Measurements from ENCODE around the gene MYO15B.

MYO15B gene

DNA sequence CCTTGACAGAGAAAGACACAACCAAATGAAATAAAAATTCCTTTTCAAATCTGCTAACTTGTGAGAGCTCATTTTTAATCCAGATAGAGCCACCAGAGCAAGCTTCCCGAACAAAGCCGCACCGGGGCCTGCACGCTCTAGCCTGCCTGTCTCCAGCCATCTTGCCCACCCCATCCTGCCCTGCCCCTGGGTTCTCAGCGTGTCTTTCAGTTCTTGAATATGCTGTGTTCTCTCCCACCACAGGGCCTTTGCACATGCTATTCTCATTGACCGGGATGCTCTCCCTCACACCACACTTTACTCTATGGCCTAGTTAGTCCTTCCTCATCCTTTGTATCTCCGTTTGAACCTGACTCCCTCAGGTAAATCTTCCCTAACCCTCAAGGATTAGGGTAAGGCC, 60.3 kb downstream of the MYO15B start:
- Histone ChIP-seq H3K36me3 (replicated peaks; ENCODE audit: insufficient read depth, low read length) (no peaks in the 10 kb centered on the region; the same call in 1 of the 2 replicates), H3F3A (ENCODE audit: insufficient read depth, low read length) (peaks cover 27% of the 10 kb centered on the region), H3K9ac (ENCODE audit: low read length) (no peak overlapping the region), H3K4me2 (ENCODE audit: low read depth, low read length) (no peak overlapping the region), H4K20me1 (ENCODE audit: insufficient read depth, low read length) (no peaks in the 10 kb centered on the region), H3K79me2 (ENCODE audit: low read length) (peaks cover 9% of the 10 kb centered on the region; the same call in 1 of the 2 replicates), H3K27me3 (replicated peaks; ENCODE audit: insufficient read depth, low read length) (no peaks in the 10 kb centered on the region), H3K9me2 (replicated peaks; ENCODE audit: insufficient read depth, low read length) (no peaks in the 10 kb centered on the region), H3K4me3 (ENCODE audit: low read length) (no peak overlapping the region), H2AFZ (ENCODE audit: low read length) (no peak overlapping the region), H3K27ac (ENCODE audit: low read length) (no peak overlapping the region), H3K4me1 (ENCODE audit: low read length) (peaks cover 33% of the 10 kb centered on the region), H3K9me3 (replicated peaks; ENCODE audit: insufficient read depth, low read length) (no peaks in the 10 kb centered on the region)
- no peak for DNase-seq
- TF ChIP-seq, protein P1, sequence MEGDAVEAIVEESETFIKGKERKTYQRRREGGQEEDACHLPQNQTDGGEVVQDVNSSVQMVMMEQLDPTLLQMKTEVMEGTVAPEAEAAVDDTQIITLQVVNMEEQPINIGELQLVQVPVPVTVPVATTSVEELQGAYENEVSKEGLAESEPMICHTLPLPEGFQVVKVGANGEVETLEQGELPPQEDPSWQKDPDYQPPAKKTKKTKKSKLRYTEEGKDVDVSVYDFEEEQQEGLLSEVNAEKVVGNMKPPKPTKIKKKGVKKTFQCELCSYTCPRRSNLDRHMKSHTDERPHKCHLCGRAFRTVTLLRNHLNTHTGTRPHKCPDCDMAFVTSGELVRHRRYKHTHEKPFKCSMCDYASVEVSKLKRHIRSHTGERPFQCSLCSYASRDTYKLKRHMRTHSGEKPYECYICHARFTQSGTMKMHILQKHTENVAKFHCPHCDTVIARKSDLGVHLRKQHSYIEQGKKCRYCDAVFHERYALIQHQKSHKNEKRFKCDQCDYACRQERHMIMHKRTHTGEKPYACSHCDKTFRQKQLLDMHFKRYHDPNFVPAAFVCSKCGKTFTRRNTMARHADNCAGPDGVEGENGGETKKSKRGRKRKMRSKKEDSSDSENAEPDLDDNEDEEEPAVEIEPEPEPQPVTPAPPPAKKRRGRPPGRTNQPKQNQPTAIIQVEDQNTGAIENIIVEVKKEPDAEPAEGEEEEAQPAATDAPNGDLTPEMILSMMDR (IDR thresholded peaks at IDR 0.05; ENCODE audit: low read length), result no peak
- no peak for TF ChIP-seq EZH2phosphoT487 (IDR thresholded peaks at IDR 0.05; ENCODE audit: low read length)
- no peak for TF ChIP-seq EZH2 (optimal IDR thresholded peaks at IDR 0.05; ENCODE audit: low read depth, low read length)

DNA sequence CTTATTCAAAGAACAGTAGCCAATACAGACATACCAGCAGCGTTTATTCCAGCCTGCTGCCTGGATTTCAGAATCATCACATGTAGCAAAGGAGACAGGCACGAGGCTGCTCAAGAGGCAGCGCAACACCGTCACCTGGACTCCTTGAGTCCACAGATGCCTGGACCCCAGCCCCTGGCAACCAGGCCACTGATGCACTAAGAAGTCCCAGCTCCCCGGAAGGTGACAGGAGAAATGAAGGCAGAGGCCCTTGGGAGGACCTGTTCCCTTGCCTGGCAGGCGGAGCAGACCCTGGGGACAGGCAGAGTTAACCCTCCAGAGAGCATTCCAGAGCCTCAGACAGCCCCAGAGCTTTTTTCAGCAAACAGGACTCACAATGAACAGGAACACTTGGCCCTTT, 62.1 kb downstream of the MYO15B start:
- Histone ChIP-seq H3K27me3 (replicated peaks; ENCODE audit: insufficient read depth, low read length) (no peaks in the 10 kb centered on the region), H2AFZ (ENCODE audit: low read length) (no peak overlapping the region), H3K9ac (ENCODE audit: low read length) (no peak overlapping the region), H3K27ac (ENCODE audit: low read length) (no peak overlapping the region), H4K20me1 (ENCODE audit: insufficient read depth, low read length) (no peaks in the 10 kb centered on the region), H3K36me3 (replicated peaks; ENCODE audit: insufficient read depth, low read length) (no peaks in the 10 kb centered on the region; the same call in 1 of the 2 replicates), H3K4me1 (ENCODE audit: low read length) (peaks cover 19% of the 10 kb centered on the region), H3F3A (ENCODE audit: insufficient read depth, low read length) (peaks cover 22% of the 10 kb centered on the region), H3K4me3 (ENCODE audit: low read length) (no peak overlapping the region), H3K9me2 (replicated peaks; ENCODE audit: insufficient read depth, low read length) (no peaks in the 10 kb centered on the region), H3K4me2 (ENCODE audit: low read depth, low read length) (no peak overlapping the region), H3K79me2 (ENCODE audit: low read length) (no peaks in the 10 kb centered on the region), H3K9me3 (replicated peaks; ENCODE audit: insufficient read depth, low read length) (no peaks in the 10 kb centered on the region)
- DNase-seq, result no peak
- TF ChIP-seq, protein P1 (IDR thresholded peaks at IDR 0.05; ENCODE audit: low read length), result no peak
- TF ChIP-seq EZH2 (optimal IDR thresholded peaks at IDR 0.05; ENCODE audit: low read depth, low read length), result no peak
- TF ChIP-seq EZH2phosphoT487 (IDR thresholded peaks at IDR 0.05; ENCODE audit: low read length), result no peak

DNA sequence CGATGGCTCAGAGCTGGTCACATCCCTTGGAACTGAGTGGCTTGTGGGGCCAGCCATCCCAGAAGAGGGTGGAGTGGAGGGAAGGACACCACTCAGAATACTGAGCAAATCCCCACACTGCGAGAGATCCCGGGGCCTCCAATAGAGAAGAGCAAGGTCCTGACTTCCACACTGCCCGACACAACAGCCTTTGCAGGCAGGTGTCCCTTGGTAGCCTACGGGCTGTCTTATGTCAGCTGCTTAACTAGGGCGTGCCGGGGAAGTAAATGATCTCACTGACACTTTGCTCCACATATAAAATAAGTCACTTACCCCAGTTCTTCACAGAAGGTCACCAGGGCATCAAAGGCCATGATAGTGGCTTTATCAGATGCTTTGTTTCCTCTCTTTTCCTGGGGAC, 63.3 kb downstream of the MYO15B start:
- no peaks in the 10 kb centered on the region for H4K20me1 ChIP-seq (ENCODE audit: insufficient read depth, low read length)
- H3K9me3 ChIP-seq (replicated peaks; ENCODE audit: insufficient read depth, low read length), result no peaks in the 10 kb centered on the region
- H3K4me3 ChIP-seq (ENCODE audit: low read length), result no peak overlapping the region
- H3K36me3 ChIP-seq (replicated peaks; ENCODE audit: insufficient read depth, low read length), result no peaks in the 10 kb centered on the region; the same call in 1 of the 2 replicates
- H3K4me1 ChIP-seq (ENCODE audit: low read length), result peaks cover 9% of the 10 kb centered on the region
- H3F3A ChIP-seq (ENCODE audit: insufficient read depth, low read length), result peaks cover 10% of the 10 kb centered on the region; the same call in 1 of the 2 replicates
- no peak overlapping the region for H3K9ac ChIP-seq (ENCODE audit: low read length)
- no peak overlapping the region for H3K27ac ChIP-seq (ENCODE audit: low read length)
- no peaks in the 10 kb centered on the region for H3K27me3 ChIP-seq (replicated peaks; ENCODE audit: insufficient read depth, low read length)
- DNase-seq, result no peak
- H2AFZ ChIP-seq (ENCODE audit: low read length), result no peak overlapping the region
- H3K4me2 ChIP-seq (ENCODE audit: low read depth, low read length), result no peak overlapping the region
- no peaks in the 10 kb centered on the region for H3K9me2 ChIP-seq (replicated peaks; ENCODE audit: insufficient read depth, low read length)
- H3K79me2 ChIP-seq (ENCODE audit: low read length), result no peaks in the 10 kb centered on the region
- TF ChIP-seq EZH2phosphoT487 (IDR thresholded peaks at IDR 0.05; ENCODE audit: low read length) (no peak), EZH2 (optimal IDR thresholded peaks at IDR 0.05; ENCODE audit: low read depth, low read length) (no peak)
- TF ChIP-seq, protein P1 (IDR thresholded peaks at IDR 0.05; ENCODE audit: low read length), result no peak

Data from MM.1S (cell line).